Measurements from ENCODE around the gene KCNV2.

KCNV2 gene

GRCh38 chr9:2720179-2720654 is 2.9 kb downstream of the KCNV2 start:
- DNase-seq (ENCODE audit: low read depth in 2 of 2), result no peak

GRCh38 chr9:2722715-2723114 is 5.4 kb downstream of the KCNV2 start:
- peak in 1 of 2 experiments; percentile 33 for DNase-seq (ENCODE audit: low read depth in 2 of 2)

GRCh38 chr9:2723376-2724065 is 6.2 kb downstream of the KCNV2 start:
- DNase-seq (ENCODE audit: low read depth in 2 of 2), result peak in 1 of 2 experiments; percentile 26

GRCh38 chr9:2725126-2725525 is 7.8 kb downstream of the KCNV2 start:
- no peak for DNase-seq (ENCODE audit: low read depth in 2 of 2)

- peak in 1 of 2 experiments; percentile 7 for DNase-seq (ENCODE audit: low read depth in 2 of 2)
Measured at GRCh38 chr9:2725898-2726649, 8.8 kb downstream of the KCNV2 start.

GRCh38 chr9:2726650-2727340 is 9.5 kb downstream of the KCNV2 start:
- DNase-seq (ENCODE audit: low read depth in 2 of 2), result no peak

GRCh38 chr9:2727374-2727773 is 10.1 kb downstream of the KCNV2 start:
- no peak for DNase-seq (ENCODE audit: low read depth in 2 of 2)

- peak in 1 of 2 experiments; percentile 20 for DNase-seq (ENCODE audit: low read depth in 2 of 2)
Measured at GRCh38 chr9:2727966-2728613, 10.8 kb downstream of the KCNV2 start.

- DNase-seq (ENCODE audit: low read depth in 2 of 2), result peak; percentile 27 to 32
Measured at GRCh38 chr9:2729003-2729402, 11.7 kb downstream of the KCNV2 start.

GRCh38 chr9:2729721-2730120 is 12.4 kb downstream of the KCNV2 start:
- no peak for DNase-seq (ENCODE audit: low read depth in 2 of 2)

GRCh38 chr9:2730971-2731370 is 13.7 kb downstream of the KCNV2 start:
- no peak for DNase-seq (ENCODE audit: low read depth in 2 of 2)

- DNase-seq (ENCODE audit: low read depth in 2 of 2), result no peak
Measured at GRCh38 chr9:2732492-2732891, 15.2 kb downstream of the KCNV2 start.

GRCh38 chr9:2740616-2741015 is 23.3 kb downstream of the KCNV2 start:
- DNase-seq (ENCODE audit: low read depth in 2 of 2), result peak in 1 of 2 experiments; percentile 6

- DNase-seq (ENCODE audit: low read depth in 2 of 2), result no peak
Measured at GRCh38 chr9:2741441-2742158, 24.3 kb downstream of the KCNV2 start.

- no peak for DNase-seq (ENCODE audit: low read depth in 2 of 2)
Measured at GRCh38 chr9:2742214-2742613, 24.9 kb downstream of the KCNV2 start.

- no peak for DNase-seq (ENCODE audit: low read depth in 2 of 2)
Measured at GRCh38 chr9:2743937-2744529, 26.7 kb downstream of the KCNV2 start.

- no peak for DNase-seq (ENCODE audit: low read depth in 2 of 2)
Measured at GRCh38 chr9:2745560-2746380, 28.5 kb downstream of the KCNV2 start.

- no peak for DNase-seq (ENCODE audit: low read depth in 2 of 2)
Measured at GRCh38 chr9:2749485-2749884, 32.2 kb downstream of the KCNV2 start.

- no peak for DNase-seq (ENCODE audit: low read depth in 2 of 2)
Measured at GRCh38 chr9:2755285-2755684, 38.0 kb downstream of the KCNV2 start.
